Right atrium auricular region (tissue), 2 donors: ENCODE results near the gene LCAT. TPM values are rescaled to one million over a fixed set of nuclear protein-coding genes. Genes with fewer than 3 reads are reported as not detected.
A peak's percentile ranks its signal among the peaks of the same experiment; 100 is the strongest.

Experiments used
- DNase-seq: peaks from one replicate; pipeline ENCODE4 v3.0.0-alpha.2; 2019; ENCODE audit warnings: low spot score
- H3K27ac ChIP-seq, 2 donors: fragments of 200-600 bp; sonication (generic); 1 replicate in 1 of 2; 2 replicates in 1 of 2; pipeline ENCODE4 v1.5.1; 2016 to 2019
- H3K27me3 ChIP-seq, 2 donors: fragments of 200-600 bp; sonication (generic); one replicate each; pipeline versions ENCODE4 v1.5.1 to v1.6.0; 2017 to 2019
- H3K36me3 ChIP-seq: fragments of 200-600 bp; sonication (generic); one replicate; pipeline ENCODE4 v1.5.1; 2016
- H3K4me1 ChIP-seq, 2 donors: fragments of 200-600 bp; sonication (generic); one replicate each; pipeline versions ENCODE4 v1.5.1 to v1.6.0; 2017 to 2019
- H3K4me3 ChIP-seq, 2 donors: fragments of 200-600 bp; sonication (generic); 1 replicate in 1 of 2; 2 replicates in 1 of 2; pipeline ENCODE4 v1.5.1; 2017 to 2019; ENCODE audit warnings: mild to moderate bottlenecking in 1 of 2, moderate library complexity in 1 of 2
- H3K9me3 ChIP-seq, 2 donors: fragments of 200-600 bp; sonication (generic); one replicate each; pipeline ENCODE4 v1.5.1; 2019
- total RNA-seq, 2 donors: library from RNA; depleted of rRNA; stranded (reverse); fragments of >200 nt; gene quantifications; one replicate each; pipeline ENCODE4 v1.1.0, GENCODE V29; 2016
- TF ChIP-seq, protein P1 (sequence below), 2 donors: fragments of 200-600 bp; sonication (generic); IDR thresholded peaks; one replicate each; pipeline ENCODE4 v1.5.1; 2019; ENCODE audit warnings: antibody characterized with exemption in 2 of 2

The LCAT gene
- total RNA-seq, 2 donors from 2014 or later, result 2.9 to 11.8 TPM

DNA sequence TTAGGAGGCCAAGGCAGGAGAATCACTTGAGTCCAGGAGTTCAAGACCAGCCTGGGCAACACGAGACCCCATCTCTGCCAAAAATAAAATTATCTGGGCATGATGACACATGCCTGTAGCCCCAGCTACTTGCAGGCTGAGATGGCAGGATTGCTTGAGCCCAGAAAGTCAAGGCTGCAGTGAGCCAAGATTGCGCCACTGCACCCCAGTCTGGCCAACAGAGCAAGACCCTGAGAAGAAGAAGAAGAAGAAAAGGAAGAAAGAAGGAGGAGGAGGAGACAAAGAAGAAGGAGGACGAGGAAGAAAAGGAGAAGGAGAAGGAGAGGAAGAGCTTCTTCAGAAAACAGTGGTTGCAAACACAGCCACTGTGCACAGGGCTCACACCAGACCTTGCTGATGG, 44.8 kb upstream of the LCAT start:
- no peaks in the 10 kb centered on the region for H3K9me3 ChIP-seq
- no peak for DNase-seq
- H3K27ac ChIP-seq, result no peak overlapping the region
- TF ChIP-seq, protein P1, sequence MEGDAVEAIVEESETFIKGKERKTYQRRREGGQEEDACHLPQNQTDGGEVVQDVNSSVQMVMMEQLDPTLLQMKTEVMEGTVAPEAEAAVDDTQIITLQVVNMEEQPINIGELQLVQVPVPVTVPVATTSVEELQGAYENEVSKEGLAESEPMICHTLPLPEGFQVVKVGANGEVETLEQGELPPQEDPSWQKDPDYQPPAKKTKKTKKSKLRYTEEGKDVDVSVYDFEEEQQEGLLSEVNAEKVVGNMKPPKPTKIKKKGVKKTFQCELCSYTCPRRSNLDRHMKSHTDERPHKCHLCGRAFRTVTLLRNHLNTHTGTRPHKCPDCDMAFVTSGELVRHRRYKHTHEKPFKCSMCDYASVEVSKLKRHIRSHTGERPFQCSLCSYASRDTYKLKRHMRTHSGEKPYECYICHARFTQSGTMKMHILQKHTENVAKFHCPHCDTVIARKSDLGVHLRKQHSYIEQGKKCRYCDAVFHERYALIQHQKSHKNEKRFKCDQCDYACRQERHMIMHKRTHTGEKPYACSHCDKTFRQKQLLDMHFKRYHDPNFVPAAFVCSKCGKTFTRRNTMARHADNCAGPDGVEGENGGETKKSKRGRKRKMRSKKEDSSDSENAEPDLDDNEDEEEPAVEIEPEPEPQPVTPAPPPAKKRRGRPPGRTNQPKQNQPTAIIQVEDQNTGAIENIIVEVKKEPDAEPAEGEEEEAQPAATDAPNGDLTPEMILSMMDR (IDR thresholded peaks at IDR 0.05), result no peak
- H3K4me3 ChIP-seq, result no peak overlapping the region
- no peaks in the 10 kb centered on the region for H3K27me3 ChIP-seq
- H3K4me1 ChIP-seq, result peaks cover 0 to 29% of the 10 kb centered on the region in 2 donors
- H3K36me3 ChIP-seq, result no peaks in the 10 kb centered on the region

DNA sequence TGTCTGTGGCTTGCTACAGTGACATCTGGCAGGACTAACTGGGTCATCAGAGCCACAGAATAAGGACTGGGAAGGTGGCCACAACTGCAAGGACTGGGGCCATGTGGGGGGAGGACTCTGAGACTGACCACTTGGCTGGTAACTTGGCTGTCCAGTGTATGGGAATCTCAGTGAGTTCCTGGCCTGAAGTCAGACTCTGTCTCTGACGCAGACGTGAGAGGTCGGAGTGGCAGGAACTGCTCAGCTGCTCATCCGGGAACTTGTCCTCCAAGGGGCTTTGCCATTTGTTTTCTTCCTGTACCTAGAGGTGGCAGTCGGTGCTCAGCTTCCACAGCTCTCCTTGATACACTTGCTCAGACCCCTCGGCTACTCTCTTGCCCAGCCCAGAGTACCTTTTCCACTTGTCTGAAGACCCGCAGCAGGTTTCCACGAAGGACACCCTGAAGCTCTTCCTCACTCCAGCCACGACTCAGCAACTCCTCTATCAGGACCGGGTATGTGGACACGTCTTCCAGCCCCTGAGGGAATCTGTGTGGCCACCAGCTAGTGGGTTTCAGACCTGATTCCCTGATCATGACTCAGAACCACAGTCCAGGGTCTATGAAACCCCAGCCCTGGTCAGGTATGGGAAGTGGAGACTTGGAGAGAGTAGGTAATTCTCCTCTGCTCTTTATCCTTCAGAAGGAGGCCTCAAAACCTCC, 43.7 kb upstream of the LCAT start:
- H3K4me3 ChIP-seq, result no peak overlapping the region
- H3K9me3 ChIP-seq, result no peaks in the 10 kb centered on the region
- H3K27me3 ChIP-seq, result no peaks in the 10 kb centered on the region
- peak overlapping the region; percentile 42 to 58 for H3K27ac ChIP-seq
- TF ChIP-seq, protein P1 (IDR thresholded peaks at IDR 0.05), result no peak
- H3K36me3 ChIP-seq, result no peaks in the 10 kb centered on the region
- no peak for DNase-seq
- H3K4me1 ChIP-seq, result peaks cover 0 to 21% of the 10 kb centered on the region in 2 donors

DNA sequence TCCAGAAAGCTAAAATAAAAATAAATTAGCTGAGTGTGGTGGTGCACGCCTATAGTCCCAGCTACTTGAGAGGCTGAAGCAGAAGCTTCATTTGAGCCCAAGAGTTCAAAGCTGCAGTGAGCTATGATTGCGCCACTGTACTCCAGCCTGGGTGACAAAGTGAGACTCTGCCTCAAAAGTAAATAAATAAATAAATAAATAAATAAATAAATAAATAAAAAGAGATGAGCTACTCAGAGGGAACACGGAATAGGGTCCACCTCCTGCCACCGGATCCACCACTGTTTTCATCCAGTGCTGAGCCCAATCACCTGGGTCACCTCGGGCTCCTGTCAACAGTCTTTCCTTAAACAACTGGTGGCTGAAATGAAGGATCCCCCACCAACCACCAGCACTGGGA, 43.0 kb upstream of the LCAT start:
- H3K36me3 ChIP-seq, result no peaks in the 10 kb centered on the region
- peaks cover 0 to 21% of the 10 kb centered on the region in 2 donors for H3K4me1 ChIP-seq
- H3K4me3 ChIP-seq, result no peak overlapping the region
- TF ChIP-seq, protein P1 (IDR thresholded peaks at IDR 0.05), result no peak
- H3K27ac ChIP-seq, result peak overlapping the region; percentile 42 to 58
- no peak for DNase-seq
- no peaks in the 10 kb centered on the region for H3K27me3 ChIP-seq
- no peaks in the 10 kb centered on the region for H3K9me3 ChIP-seq

DNA sequence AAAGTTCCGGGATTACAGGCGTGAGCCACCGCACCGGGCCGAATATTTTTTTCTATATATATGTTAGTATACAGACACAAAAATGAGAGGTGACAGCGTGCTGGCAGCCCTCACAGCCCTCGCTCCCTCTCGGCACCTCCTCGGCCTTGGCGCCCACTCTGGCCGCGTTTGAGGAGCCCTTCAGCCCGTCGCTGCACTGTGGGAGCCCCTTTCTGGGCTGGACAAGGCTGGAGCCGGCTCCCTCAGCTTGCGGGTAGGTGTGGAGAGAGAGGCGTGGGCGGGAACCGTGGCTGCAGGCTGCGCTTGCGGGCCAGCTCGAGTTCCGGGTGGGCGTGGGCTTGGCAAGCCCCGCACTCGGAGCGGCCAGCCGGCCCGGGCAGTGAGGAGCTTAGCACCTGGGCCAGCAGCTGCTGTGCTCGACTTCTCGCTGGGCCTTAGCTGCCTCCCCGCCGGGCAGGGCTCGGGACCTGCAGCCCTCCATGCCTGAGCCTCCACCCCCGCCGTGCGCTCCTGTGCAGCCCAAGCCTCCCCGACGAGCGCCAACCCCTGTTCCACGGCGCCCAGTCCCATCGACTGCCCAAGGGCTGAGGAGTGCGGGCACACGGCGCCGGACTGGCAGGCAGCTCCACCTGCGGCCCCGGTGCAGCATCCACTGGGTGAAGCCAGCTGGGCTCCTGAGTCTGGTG, 38.2 kb upstream of the LCAT start:
- Histone ChIP-seq H3K27ac (no peak overlapping the region), H3K36me3 (no peaks in the 10 kb centered on the region), H3K9me3 (no peaks in the 10 kb centered on the region), H3K4me3 (no peak overlapping the region), H3K27me3 (no peaks in the 10 kb centered on the region), H3K4me1 (peaks cover 0 to 21% of the 10 kb centered on the region in 2 donors)
- no peak for DNase-seq
- TF ChIP-seq, protein P1 (IDR thresholded peaks at IDR 0.05), result no peak

DNA sequence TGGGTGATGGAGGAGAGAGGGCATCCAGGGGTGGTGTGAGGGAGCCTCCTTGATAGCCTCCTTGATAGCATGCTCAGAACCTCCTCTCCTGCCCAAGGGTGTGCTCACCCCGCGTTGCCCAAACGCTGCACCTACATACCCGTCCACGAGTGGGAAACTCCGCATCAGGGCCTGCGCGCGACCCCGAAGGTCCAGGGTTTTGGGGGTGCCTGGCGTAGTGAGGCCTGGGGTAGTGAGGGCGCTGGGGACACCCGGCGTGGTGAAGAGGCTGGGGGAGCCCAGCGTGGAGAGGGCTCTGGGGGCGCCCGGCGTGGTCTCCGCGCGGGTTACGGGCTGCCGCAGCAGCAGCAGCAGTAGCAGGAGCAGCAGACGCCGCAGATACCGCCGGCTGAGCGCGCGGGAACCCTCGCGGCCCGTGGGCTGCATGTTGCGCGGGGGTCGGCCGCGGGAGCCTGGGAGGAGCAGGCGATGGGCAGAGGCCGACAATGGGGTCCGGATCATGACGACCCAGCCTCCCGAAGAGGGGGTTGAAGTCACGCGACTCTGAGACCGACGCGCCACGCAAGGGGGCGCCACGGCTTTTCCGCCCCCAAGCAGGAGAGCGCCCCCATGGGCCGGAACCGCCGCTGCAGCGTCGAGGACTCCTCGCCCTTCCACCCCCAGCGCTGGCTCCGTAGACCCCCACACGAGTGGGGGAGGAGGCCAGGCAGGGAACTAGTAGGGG, 36.2 kb upstream of the LCAT start, which contains the start of gene DPEP3:
DPEP3 (minus strand) TSS at position 545 of the 724 bp plus-strand sequence; CDS start at position 426, 119 bp downstream.
- Histone ChIP-seq H3K9me3 (no peaks in the 10 kb centered on the region), H3K4me1 (peaks cover 0 to 15% of the 10 kb centered on the region in 2 donors), H3K27me3 (no peaks in the 10 kb centered on the region), H3K27ac (no peak within 1 kb of the TSS), H3K4me3 (no peak within 1 kb of the TSS), H3K36me3 (no peaks in the 10 kb centered on the region)
- TF ChIP-seq, protein P1 (IDR thresholded peaks at IDR 0.05), result no peak
- DNase-seq, result no peak
